HG03139 (cell line): ENCODE measurements around the gene KIAA1217.

Experiments used
- ATAC-seq: cut with Tn5 transposase; IDR thresholded peaks from one replicate; pipeline ENCODE4 v1.9.1; 2021; ENCODE audit not compliant: unreplicated experiment

The KIAA1217 gene

DNA sequence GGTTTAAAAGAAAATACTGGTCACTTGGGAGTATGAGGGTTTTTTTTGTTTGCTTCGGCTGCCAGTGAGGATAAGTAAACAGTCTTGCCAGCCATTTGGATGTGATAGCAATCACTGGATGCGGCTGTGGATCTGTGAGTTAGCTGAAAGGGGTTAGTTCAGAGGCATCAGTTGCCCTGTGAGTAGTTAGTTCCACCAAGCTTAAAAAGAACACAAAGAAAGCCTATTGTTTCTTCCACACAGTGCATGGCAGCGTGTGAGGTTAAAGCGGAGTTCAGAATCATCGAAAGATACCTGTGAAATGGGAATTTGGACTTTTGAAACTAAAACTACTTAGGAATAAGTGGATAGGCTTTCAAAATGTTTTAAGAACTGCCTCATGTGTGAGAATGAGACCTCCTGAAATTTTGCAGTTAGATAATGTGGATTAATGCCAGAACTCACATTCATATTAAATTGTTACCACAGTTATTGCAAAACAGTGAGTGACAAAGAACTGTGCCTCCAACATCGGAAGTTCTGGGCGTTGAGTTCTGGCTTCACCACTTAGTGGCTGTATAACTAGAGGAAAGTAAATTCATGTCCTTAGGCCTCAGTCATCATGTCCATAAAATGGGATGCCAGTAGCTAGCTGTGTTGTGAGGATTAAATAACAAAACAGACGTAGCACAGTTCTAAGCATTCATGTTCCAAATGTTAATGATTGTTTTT lies 31.3 kb downstream of the KIAA1217 start:
- ATAC-seq = no peak

GRCh38 chr10:24241536-24242040 lies 32.6 kb downstream of the KIAA1217 start:
- no peak for ATAC-seq

DNA sequence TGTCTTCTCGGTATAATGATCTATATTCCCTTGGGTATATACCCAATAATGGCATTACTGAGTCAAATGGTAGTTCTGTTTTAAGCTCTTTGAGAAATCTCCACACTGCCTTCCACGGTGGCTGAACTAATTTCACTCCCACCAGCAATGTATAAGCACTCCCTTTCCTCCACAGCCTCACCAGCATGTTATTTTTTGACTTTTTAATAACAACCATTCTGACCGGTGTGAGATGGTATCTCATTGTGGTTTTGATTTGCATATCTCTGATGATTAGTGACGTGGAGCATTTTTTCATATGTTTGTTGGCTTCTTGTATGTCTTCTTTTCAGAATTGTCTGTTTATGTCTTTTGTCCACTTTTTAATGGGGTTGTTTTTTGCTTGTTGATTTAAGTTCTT lies 33.6 kb downstream of the KIAA1217 start:
- ATAC-seq = no peak

- ATAC-seq = no peak
Observed at GRCh38 chr10:24246365-24246764, 37.4 kb downstream of the KIAA1217 start.

DNA sequence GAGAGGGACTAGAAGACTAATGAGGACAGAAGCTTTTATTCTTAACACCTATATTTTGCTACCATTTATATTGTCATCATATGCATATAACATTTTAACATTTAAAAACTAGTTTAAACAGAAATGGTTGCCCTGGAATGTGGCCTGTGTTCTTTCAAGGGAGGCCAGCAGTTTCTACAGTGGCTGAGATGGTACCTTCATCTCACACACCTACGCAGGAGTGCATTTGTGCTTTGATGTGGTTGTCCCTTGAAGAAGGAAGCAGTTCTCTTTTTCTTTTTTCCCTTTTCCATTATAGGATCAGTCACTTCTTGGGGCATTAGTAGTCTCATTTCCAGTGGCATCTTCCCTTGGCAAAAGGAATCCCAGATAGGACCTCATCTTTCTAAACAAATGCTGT lies 38.9 kb downstream of the KIAA1217 start:
- no peak for ATAC-seq

DNA sequence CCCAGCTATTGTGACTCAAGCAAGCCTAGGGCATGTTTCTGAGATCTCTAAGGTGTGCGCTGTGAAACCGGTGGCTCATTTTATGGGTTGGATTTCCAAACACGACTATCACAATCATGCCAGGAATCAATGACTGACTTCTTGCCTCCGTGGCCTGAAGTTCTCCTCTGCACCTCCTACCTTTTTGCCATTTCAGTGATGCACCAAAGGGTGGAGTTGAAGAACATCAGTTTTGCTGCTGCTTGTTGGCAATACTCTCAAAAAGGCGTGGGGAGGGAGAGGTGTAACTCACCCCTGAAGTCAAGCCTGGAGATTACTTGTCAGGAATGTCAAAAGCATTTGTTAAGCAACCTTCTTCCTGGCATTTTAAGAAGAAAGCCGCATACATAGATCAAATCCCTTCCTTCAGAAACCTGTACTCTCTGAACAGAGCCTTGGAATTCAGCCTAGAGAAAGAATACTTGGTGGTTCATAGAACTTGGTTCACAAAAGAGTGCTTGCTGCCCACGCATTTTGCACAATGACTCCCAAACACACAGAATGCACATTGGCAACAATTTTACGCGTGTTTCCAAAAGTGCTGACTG lies 41.0 kb downstream of the KIAA1217 start:
- ATAC-seq = no peak

DNA sequence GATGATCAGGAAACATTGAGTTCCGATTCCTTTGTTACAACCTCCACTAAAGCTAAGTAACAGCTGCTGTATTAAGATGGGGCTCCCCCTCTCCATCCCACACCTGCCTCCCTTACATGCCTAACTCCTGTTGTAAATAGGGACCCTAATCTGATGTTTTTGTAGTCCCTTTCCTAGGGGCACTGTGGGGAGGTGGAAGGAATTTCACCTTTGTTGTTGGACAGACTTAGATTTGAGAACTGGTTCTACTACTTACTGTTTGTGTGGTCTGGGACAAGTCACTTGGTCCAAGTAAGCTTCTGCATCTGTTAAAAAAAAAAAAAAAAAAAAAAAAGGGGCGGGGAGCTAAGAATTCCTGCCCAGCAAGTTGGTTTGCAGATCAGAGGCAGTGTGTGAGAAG lies 42.6 kb downstream of the KIAA1217 start:
- no peak for ATAC-seq

- ATAC-seq = no peak
Observed at GRCh38 chr10:24254180-24254579, 45.2 kb downstream of the KIAA1217 start.

GRCh38 chr10:24255115-24255880 lies 46.4 kb downstream of the KIAA1217 start:
- ATAC-seq = no peak

DNA sequence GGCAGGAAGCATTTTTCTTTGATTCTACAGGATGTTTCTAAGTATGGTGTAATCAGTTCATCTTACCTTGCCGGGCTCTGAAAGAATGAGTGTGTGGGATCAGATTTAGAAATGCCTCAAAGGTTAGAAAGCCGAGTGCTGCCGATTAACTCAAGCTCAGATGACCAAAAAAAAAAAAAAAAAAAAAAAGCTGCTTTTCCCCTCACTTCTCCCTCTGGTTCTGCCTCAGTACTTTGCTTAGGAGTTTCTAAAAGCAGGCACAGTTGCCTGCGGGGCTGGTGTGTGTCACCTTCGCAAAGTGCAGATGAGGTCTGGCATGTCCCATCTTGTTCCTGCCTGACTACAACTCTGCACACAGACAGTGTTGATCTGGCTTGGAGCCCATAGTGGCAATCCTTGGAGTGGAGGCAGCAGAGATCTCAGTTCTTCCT lies 47.0 kb downstream of the KIAA1217 start:
- no peak for ATAC-seq

GRCh38 chr10:24256619-24257107 lies 47.7 kb downstream of the KIAA1217 start:
- no peak for ATAC-seq

- ATAC-seq = no peak
Observed at GRCh38 chr10:24257588-24257987, 48.6 kb downstream of the KIAA1217 start.

GRCh38 chr10:24259365-24260130 lies 50.6 kb downstream of the KIAA1217 start:
- no peak for ATAC-seq

GRCh38 chr10:24261627-24262026 lies 52.7 kb downstream of the KIAA1217 start:
- ATAC-seq = no peak

DNA sequence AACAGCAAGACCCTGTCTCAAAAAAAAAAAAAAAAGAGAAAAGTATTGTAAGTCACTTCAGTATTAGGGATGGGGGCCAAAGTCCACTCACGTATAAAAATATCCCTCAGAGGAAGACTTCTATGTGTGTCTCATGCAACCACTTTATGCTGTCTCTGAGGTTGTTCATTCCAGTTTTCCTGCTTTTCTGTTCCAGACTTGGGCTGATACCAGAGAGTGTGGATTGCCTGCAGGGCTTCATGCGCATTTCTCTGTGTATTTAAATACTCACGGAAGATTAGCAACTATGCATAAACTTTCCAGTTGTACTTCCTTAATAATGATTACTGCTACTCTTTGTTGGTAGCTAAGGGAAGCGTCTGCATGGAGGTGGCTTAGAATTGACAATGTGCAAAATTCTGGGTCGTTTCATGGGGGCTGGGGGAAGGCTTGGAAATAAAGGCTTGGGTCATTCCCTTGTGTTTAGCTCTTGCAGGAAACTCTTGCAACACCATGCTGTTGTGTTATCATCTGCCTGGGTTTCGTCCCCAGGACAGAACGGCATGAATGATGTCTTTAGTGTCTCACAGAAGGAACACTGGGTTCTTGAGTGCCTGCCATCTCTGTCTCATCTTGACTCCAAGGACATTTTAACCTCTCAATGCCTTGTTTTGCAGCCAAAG lies 54.1 kb downstream of the KIAA1217 start:
- no peak for ATAC-seq

DNA sequence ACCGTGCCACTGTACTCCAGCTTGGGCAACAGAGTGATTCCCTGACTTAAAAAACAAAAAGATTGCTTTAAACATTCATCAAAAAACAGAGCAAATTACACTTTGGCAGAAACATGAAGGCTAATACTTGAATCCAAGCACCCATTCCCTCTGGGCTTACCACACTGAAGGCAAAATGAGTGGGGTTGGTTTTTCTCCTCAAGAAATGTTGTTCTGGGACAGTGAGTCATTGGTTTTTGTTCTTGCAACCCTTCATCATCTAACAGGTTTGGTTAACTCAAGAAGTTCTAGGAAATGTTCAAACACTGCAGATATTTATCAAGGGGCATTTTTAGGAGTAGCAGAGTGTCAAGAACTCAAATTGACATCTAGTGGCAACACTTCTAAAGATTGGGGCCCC lies 60.5 kb downstream of the KIAA1217 start:
- ATAC-seq = no peak

- no peak for ATAC-seq
Observed at GRCh38 chr10:24272374-24272773, 63.4 kb downstream of the KIAA1217 start.

- ATAC-seq = no peak
Observed at GRCh38 chr10:24277277-24277676, 68.3 kb downstream of the KIAA1217 start.

DNA sequence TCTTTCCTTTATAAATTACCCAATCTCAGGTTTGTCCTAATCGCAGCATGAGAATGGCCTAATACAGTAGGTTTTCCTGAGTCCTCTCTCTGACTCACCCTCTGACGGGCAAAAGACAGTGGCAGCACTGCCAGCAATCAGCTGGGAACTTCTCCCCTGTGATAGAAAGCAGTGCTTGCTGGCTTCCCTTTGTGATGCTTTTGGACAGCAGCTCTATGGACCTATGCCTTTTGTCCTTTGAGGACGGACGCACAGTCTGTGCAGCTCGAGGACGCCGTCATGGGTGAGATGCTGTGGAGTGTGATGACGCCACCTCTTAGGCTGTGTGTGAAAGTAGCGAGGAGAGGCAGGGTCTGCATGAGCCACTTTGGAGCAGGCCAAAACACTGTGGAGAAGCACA lies 68.8 kb downstream of the KIAA1217 start:
- no peak for ATAC-seq

DNA sequence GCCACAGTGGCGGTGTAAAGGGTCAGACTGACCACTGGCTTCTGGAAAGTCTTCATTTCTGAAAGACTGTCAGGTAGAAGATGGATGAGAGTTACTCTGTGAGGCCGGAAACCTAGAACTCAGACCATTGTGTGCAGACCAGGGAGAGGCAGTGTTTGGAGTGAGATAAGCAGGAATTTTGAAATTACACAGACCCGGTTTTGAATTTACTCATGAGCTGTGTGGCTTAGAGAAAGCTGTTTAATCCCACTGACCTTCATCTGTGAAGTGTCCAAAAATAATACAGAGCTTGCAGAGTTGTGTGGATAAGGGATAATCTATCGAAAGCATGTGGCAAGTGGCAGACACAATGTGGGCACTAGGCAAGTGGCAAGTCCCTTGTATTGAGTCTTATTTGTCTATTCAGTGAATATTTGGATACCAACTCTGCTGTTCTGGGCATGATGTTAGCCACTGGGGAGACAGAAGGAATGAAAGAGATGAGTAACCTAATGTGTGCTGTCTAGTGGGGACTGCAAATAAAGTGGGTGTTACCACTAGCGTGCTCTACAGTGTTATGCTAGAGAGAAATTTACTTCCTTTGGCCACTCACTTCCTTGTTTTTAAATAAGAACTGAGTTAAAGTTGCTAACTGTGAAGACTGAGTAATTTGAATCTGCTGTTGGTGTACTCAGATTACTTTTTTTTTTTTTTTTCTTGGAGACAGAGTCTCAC lies 69.4 kb downstream of the KIAA1217 start:
- ATAC-seq = no peak
